HCT116 (cell line): ENCODE results near the gene TSPAN13. TPM values are rescaled to one million over a fixed set of nuclear protein-coding genes. Genes with fewer than 3 reads are reported as not detected.

Source experiments
- ATAC-seq: fragments of 200-7000 bp; cut with Tn5 transposase; 2 replicates; pipeline ENCODE4 v1.9.1; 2020; ENCODE audit warnings: mild to moderate bottlenecking, moderate library complexity
- BruUV-seq: library from RNA; stranded (reverse); fragments of 400-500 nt; replicated peaks from 2 replicates; lab custom pipeline; 2021; lab: Mats Ljungman, UMichigan
- CTCF ChIA-PET: fragments of 300-600 bp; sonication (Branson Sonifier 250); formaldehyde crosslinking; loops from one replicate; lab custom pipeline; 2021; ENCODE audit warnings: antibody characterized with exemption; lab: Charles Lee
- POLR2A ChIA-PET: fragments of 300-600, 350-600 bp; sonication (Branson Sonifier 250); formaldehyde crosslinking; loops from one replicate; lab custom pipeline; 2021; ENCODE audit warnings: antibody characterized with exemption; lab: Charles Lee
- RAD21 ChIA-PET, 2 experiments: fragments of 300-600 bp; sonication (Branson Sonifier 250); formaldehyde crosslinking; loops; one replicate each; lab custom pipeline; 2023; ENCODE audit warnings: low total read pairs in 2 of 2; ENCODE audit not compliant: uncharacterized antibody in 2 of 2, unreplicated experiment in 2 of 2, low non-redundant PET in 1 of 2; lab: Charles Lee
- DNase-seq: peaks from one replicate; pipeline ENCODE4 v3.0.0-alpha.2; 2010; ENCODE audit warnings: low read depth, low spot score
- H2AFZ ChIP-seq: fragments of 200-600 bp; shearing (Covaris generic), sonication (generic); 2 replicates; pipeline ENCODE4 v1.6.1; 2017; ENCODE audit warnings: low read depth, mixed run types, mixed read lengths, antibody characterized with exemption, low read length; ENCODE audit not compliant: poor library complexity, severe bottlenecking
- H3K27ac ChIP-seq: 2 replicates; pipeline ENCODE4 v1.5.1; 2012; ENCODE audit warnings: low read depth, low read length
- H3K27me3 ChIP-seq: fragments of 200-600 bp; sonication (generic); 2 replicates; pipeline ENCODE4 v1.6.1; 2016; ENCODE audit warnings: mixed run types, low read length, mixed read lengths; ENCODE audit not compliant: insufficient read depth
- H3K36me3 ChIP-seq, 2 experiments: fragments of 200-500 bp in 1 of 2; fragments of 200-600 bp in 1 of 2; sonication (Bioruptor generic) in 1 of 2; sonication (generic) in 1 of 2; 2 replicates each; pipeline versions ENCODE4 v1.5.1 to v1.6.1; 2014 to 2016; ENCODE audit warnings: low read length in 2 of 2, inconsistent platforms in 1 of 2, mixed read lengths in 1 of 2, mixed run types in 1 of 2; ENCODE audit not compliant: insufficient read depth in 2 of 2, control insufficient read depth in 1 of 2
- H3K4me1 ChIP-seq, 2 experiments: fragments of 200-600 bp in 1 of 2; sonication (generic) in 1 of 2; 2 replicates each; pipeline versions ENCODE4 v1.5.1 to v1.6.1; 2012 to 2017; ENCODE audit warnings: low read length in 2 of 2, inconsistent platforms in 1 of 2, mild to moderate bottlenecking in 1 of 2, mixed read lengths in 1 of 2, mixed run types in 1 of 2, moderate library complexity in 1 of 2; ENCODE audit not compliant: insufficient read depth in 2 of 2, control insufficient read depth in 1 of 2
- H3K4me2 ChIP-seq: fragments of 200-600 bp; sonication (generic); 2 replicates; pipeline ENCODE4 v1.6.1; 2017; ENCODE audit warnings: mixed run types, low read length, mixed read lengths
- H3K4me3 ChIP-seq, 2 experiments: fragments of 200-600 bp in 1 of 2; sonication (generic) in 1 of 2; replicated peaks in 1 of 2; 2 replicates each; pipeline ENCODE4 v1.5.1; 2011 to 2016; ENCODE audit warnings: low read length in 2 of 2, control low read depth in 1 of 2, low read depth in 1 of 2, mild to moderate bottlenecking in 1 of 2, mixed read lengths in 1 of 2, mixed run types in 1 of 2
- H3K79me2 ChIP-seq: fragments of 200-600 bp; sonication (generic); 2 replicates; pipeline ENCODE4 v1.6.1; 2017; ENCODE audit warnings: mild to moderate bottlenecking, mixed run types, low read length, moderate library complexity, mixed read lengths; ENCODE audit not compliant: insufficient read depth
- H3K9ac ChIP-seq: fragments of 200-600 bp; sonication (generic); 2 replicates; pipeline ENCODE4 v1.6.1; 2016; ENCODE audit warnings: low read length, mixed read lengths
- H3K9me2 ChIP-seq: fragments of 200-600 bp; sonication (generic), shearing (Covaris generic); 2 replicates; pipeline ENCODE4 v1.6.1; 2017; ENCODE audit warnings: mixed run types, mild to moderate bottlenecking, moderate library complexity; ENCODE audit not compliant: insufficient read depth
- H3K9me3 ChIP-seq, 2 experiments: fragments of 200-500 bp in 1 of 2; fragments of 200-600 bp in 1 of 2; sonication (Bioruptor generic) in 1 of 2; sonication (generic) in 1 of 2; 2 replicates each; pipeline ENCODE4 v1.6.1; 2014 to 2017; ENCODE audit warnings: low read length in 2 of 2, mixed read lengths in 2 of 2, inconsistent platforms in 1 of 2, low read depth in 1 of 2, mild to moderate bottlenecking in 1 of 2, mixed run types in 1 of 2, moderate library complexity in 1 of 2; ENCODE audit not compliant: control insufficient read depth in 1 of 2, insufficient read depth in 1 of 2
- H4K20me1 ChIP-seq: fragments of 200-600 bp; sonication (generic), shearing (Covaris generic); 2 replicates; pipeline ENCODE4 v1.6.1; 2017; ENCODE audit warnings: mixed run types, mild to moderate bottlenecking, moderate library complexity; ENCODE audit not compliant: insufficient read depth
- CEBPB ChIP-seq: IDR thresholded peaks from 2 replicates; pipeline ENCODE4 v1.6.1; 2012; ENCODE audit warnings: low read depth
- EGR1 ChIP-seq: IDR thresholded peaks from 2 replicates; pipeline ENCODE4 v1.6.1; 2012; ENCODE audit warnings: low read depth
- ELF1 ChIP-seq: IDR thresholded peaks from 2 replicates; pipeline ENCODE4 v1.6.1; 2012; ENCODE audit warnings: low read depth, borderline replicate concordance
- EZH2 ChIP-seq: fragments of 200-600 bp; sonication (generic); IDR thresholded peaks from 2 replicates; pipeline ENCODE4 v1.6.1; 2017; ENCODE audit warnings: antibody characterized with exemption, mixed run types
- EZH2phosphoT487 ChIP-seq: fragments of 200-600 bp; IDR thresholded peaks from 2 replicates; pipeline ENCODE4 v1.6.1; 2018; ENCODE audit warnings: antibody characterized with exemption, borderline replicate concordance
- JUND ChIP-seq: IDR thresholded peaks from 2 replicates; pipeline ENCODE4 v1.6.1; 2012
- POLR2A ChIP-seq: IDR thresholded peaks from 2 replicates; pipeline ENCODE4 v1.7.0; 2011; ENCODE audit warnings: borderline replicate concordance; ENCODE audit not compliant: insufficient read depth, insufficient read length; ENCODE audit errors: extremely low read depth
- POLR2AphosphoS5 ChIP-seq: IDR thresholded peaks from 2 replicates; pipeline ENCODE4 v1.6.1; 2011; ENCODE audit warnings: mild to moderate bottlenecking, low read depth, low read length, moderate library complexity
- RAD21 ChIP-seq: IDR thresholded peaks from 2 replicates; pipeline ENCODE4 v1.6.1; 2012; ENCODE audit warnings: low read depth, mild to moderate bottlenecking
- ZFX ChIP-seq: fragments of 450-650 bp; IDR thresholded peaks from 2 replicates; pipeline ENCODE4 v1.6.1; 2017
- ZNF274 ChIP-seq: fragments of 200-500 bp; sonication (Bioruptor generic); IDR thresholded peaks from 2 replicates; pipeline ENCODE4 v1.6.1; 2014; ENCODE audit warnings: mild to moderate bottlenecking, low read depth, low read length, inconsistent platforms
- intact Hi-C: fragments of 100-400 bp; cut with micrococcal nuclease; formaldehyde crosslinking; loops from 2 replicates; pipeline ENCODE4 v1.10.0; 2022
- total RNA-seq: library from RNA; stranded (reverse); gene quantifications from one replicate; pipeline ENCODE4 v1.2.1, GENCODE V29; 2021; ENCODE audit not compliant: unreplicated experiment
- TF ChIP-seq, protein P1 (sequence below), 3 experiments: fragments of 200-600 bp in 1 of 3; sonication (generic) in 1 of 3; IDR thresholded peaks in 2 of 3; conservative IDR thresholded peaks in 1 of 3; 2 replicates each; pipeline ENCODE4 v1.5.1; 2012 to 2017; ENCODE audit warnings: low read depth in 2 of 3, low read length in 2 of 3, antibody characterized with exemption in 1 of 3, borderline replicate concordance in 1 of 3, control low read depth in 1 of 3, mild to moderate bottlenecking in 1 of 3, mixed read lengths in 1 of 3, mixed run types in 1 of 3, moderate library complexity in 1 of 3; ENCODE audit not compliant: insufficient read depth in 1 of 3
- TF ChIP-seq, protein P2 (sequence below): IDR thresholded peaks from 2 replicates; pipeline ENCODE4 v1.6.1; 2012
- TF ChIP-seq, protein P3 (sequence below): IDR thresholded peaks from 2 replicates; pipeline ENCODE4 v1.6.1; 2012

Gene TSPAN13
- total RNA-seq, 1 experiment from 2014 or later, result 18.5 TPM

DNA sequence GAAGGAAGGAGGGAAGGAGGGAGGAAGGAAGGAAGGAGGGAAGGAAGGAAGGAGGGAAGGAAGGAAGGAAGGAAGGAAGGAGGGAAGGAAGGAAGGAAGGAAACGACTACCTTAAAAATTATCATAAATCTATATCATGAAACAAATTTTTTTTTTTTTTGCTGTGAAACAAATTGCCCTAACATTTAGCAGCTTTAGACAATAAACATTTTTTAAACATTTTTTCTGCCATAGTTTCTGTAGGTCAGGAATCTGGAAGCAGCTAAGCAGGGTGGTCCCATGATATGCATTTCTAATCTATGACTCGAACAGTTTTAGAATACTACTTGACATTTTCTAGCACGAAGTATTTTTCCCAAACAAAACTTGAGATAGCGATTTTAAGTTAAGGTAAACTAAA, 42.9 kb upstream of the TSPAN13 start (continued):
- TF ChIP-seq, protein P1, sequence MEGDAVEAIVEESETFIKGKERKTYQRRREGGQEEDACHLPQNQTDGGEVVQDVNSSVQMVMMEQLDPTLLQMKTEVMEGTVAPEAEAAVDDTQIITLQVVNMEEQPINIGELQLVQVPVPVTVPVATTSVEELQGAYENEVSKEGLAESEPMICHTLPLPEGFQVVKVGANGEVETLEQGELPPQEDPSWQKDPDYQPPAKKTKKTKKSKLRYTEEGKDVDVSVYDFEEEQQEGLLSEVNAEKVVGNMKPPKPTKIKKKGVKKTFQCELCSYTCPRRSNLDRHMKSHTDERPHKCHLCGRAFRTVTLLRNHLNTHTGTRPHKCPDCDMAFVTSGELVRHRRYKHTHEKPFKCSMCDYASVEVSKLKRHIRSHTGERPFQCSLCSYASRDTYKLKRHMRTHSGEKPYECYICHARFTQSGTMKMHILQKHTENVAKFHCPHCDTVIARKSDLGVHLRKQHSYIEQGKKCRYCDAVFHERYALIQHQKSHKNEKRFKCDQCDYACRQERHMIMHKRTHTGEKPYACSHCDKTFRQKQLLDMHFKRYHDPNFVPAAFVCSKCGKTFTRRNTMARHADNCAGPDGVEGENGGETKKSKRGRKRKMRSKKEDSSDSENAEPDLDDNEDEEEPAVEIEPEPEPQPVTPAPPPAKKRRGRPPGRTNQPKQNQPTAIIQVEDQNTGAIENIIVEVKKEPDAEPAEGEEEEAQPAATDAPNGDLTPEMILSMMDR (IDR thresholded peaks at IDR 0.05 in 2 of 3, conservative IDR thresholded peaks at IDR 0.05 in 1 of 3; ENCODE audit: borderline replicate concordance in 1 of 3, insufficient read depth in 1 of 3, low read depth in 2 of 3, low read length in 2 of 3), result no peak
- no peak for TF ChIP-seq JUND
- TF ChIP-seq, protein P2, sequence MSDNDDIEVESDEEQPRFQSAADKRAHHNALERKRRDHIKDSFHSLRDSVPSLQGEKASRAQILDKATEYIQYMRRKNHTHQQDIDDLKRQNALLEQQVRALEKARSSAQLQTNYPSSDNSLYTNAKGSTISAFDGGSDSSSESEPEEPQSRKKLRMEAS, result no peak
- no peak for TF ChIP-seq POLR2AphosphoS5
- TF ChIP-seq EZH2phosphoT487, result no peak
- no peak for TF ChIP-seq CEBPB
- no peak for TF ChIP-seq ELF1
- no peak for TF ChIP-seq POLR2A
- no peak for TF ChIP-seq EZH2
- TF ChIP-seq ZFX, result no peak
- no peak for TF ChIP-seq RAD21
- TF ChIP-seq, protein P3, sequence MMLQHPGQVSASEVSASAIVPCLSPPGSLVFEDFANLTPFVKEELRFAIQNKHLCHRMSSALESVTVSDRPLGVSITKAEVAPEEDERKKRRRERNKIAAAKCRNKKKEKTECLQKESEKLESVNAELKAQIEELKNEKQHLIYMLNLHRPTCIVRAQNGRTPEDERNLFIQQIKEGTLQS, result no peak

DNA sequence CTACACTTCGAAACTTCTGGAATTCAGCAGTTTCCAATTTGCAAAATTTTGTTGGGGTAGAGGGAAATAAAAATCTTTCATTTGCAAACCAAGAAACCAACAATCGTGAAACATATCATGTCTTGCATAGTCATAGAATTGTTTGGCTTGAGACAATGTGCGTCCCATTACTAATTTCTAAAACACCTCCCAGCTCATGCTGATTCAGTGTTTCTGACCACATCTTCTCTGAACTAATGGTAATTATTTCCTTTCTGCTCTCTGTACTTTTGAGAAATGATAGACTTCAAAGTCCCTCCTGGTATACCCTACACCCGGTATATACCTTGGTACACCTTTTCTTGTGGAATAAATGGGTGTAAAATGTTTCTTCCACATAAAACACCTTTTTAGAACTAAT, 41.8 kb upstream of the TSPAN13 start:
- no peaks in the 10 kb centered on the region; the same call in 1 of the 2 replicates for H4K20me1 ChIP-seq
- no peak overlapping the region for H3K27ac ChIP-seq
- ATAC-seq (no peak), DNase-seq (no peak)
- H3K27me3 ChIP-seq, result no peaks in the 10 kb centered on the region
- BruUV-seq, result no TSS peak
- RAD21 ChIA-PET, result no interaction called here
- H2AFZ ChIP-seq, result no peak overlapping the region
- TF ChIP-seq EZH2phosphoT487 (no peak), ZNF274 (no peak), RAD21 (no peak), EGR1 (no peak)
- TF ChIP-seq, protein P2, result no peak
- no peaks in the 10 kb centered on the region for H3K9me3 ChIP-seq
- H3K9me2 ChIP-seq, result no peaks in the 10 kb centered on the region
- intact Hi-C loops, result no loop called here
- no peak overlapping the region for H3K4me2 ChIP-seq
- CTCF ChIA-PET, result no interaction called here
- H3K4me1 ChIP-seq, result no peaks in the 10 kb centered on the region
- H3K9ac ChIP-seq, result no peak overlapping the region
- H3K36me3 ChIP-seq, result peaks cover 0 to 3% of the 10 kb centered on the region in 2 experiments; a peak in 1 of 4 replicates
- POLR2A ChIA-PET, result no interaction called here
- H3K4me3 ChIP-seq, result no peak overlapping the region
- H3K79me2 ChIP-seq, result no peaks in the 10 kb centered on the region
